Astrocyte of the cerebellum (primary cell): ENCODE measurements around the gene TEX35.

Experiments used
- DNase-seq: peaks from one replicate; pipeline ENCODE4 v3.0.0-alpha.2; 2011; ENCODE audit warnings: low read depth
- H3K4me3 ChIP-seq: 2 replicates; pipeline ENCODE4 v1.5.1; 2011; ENCODE audit warnings: mild to moderate bottlenecking, low read depth, low read length, moderate library complexity
- CTCF ChIP-seq: IDR thresholded peaks from 2 replicates; pipeline ENCODE4 v1.5.1; 2012; ENCODE audit warnings: low read length, low read depth, moderate library complexity, mild to moderate bottlenecking; ENCODE audit errors: missing control alignments
- in situ Hi-C: cut with HindIII; loops from 2 replicates; pipeline ENCODE4 v1.10.0; 2017; ENCODE audit warnings: low sequenced_read_pairs

The TEX35 gene

GRCh38 chr1:178491721-178492120 is 21.2 kb upstream of the TEX35 start:
- no peak overlapping the region for H3K4me3 ChIP-seq
- no peak for DNase-seq
- in situ Hi-C loops: no loop called here
- no peak for TF ChIP-seq CTCF

- no peak overlapping the region for H3K4me3 ChIP-seq
- no peak for TF ChIP-seq CTCF
- no peak for DNase-seq
- in situ Hi-C loops: no loop called here
Measured at GRCh38 chr1:178492341-178492740, 20.6 kb upstream of the TEX35 start.

GRCh38 chr1:178493301-178493741 is 19.6 kb upstream of the TEX35 start:
- no peak overlapping the region for H3K4me3 ChIP-seq
- in situ Hi-C loops: no loop called here
- DNase-seq: no peak
- no peak for TF ChIP-seq CTCF

GRCh38 chr1:178494569-178494971 is 18.3 kb upstream of the TEX35 start:
- no peak for DNase-seq
- H3K4me3 ChIP-seq: no peak overlapping the region
- TF ChIP-seq CTCF: no peak
- in situ Hi-C loops: no loop called here

- in situ Hi-C loops: loop anchor here (5.0 kb wide), 1 partner anchor 88 kb away; no protein-coding TSS in a partner anchor
- DNase-seq: no peak
Measured at GRCh38 chr1:178495158-178495557, 17.8 kb upstream of the TEX35 start.

GRCh38 chr1:178495741-178496409 is 17.0 kb upstream of the TEX35 start:
- TF ChIP-seq CTCF: no peak
- no peak overlapping the region for H3K4me3 ChIP-seq
- no peak for DNase-seq
- in situ Hi-C loops: loop anchor here (5.0 kb wide), 1 partner anchor 89 kb away; no protein-coding TSS in a partner anchor

More at GRCh38 chr1:178495158-178495557, 17.8 kb upstream of the TEX35 start:
- H3K4me3 ChIP-seq: no peak overlapping the region
- TF ChIP-seq CTCF: no peak
